Body of pancreas (tissue), 4 donors: Measurements from ENCODE around the gene PCDHGA6.
"Not testable (repeated sequence)": the region's sequence is repeated elsewhere in the genome, so short reads cannot be mapped to it uniquely, and the experiment has no call there.

Experiments
- POLR2A ChIP-seq, 3 donors: fragments of 450-650 bp; IDR thresholded peaks; one replicate each; pipeline ENCODE4 v1.6.1; 2016; ENCODE audit warnings: antibody characterized with exemption in 3 of 3, mild to moderate bottlenecking in 2 of 3
- TF ChIP-seq, protein P1 (sequence below), 7 experiments: fragments of 450-650 bp in 4 of 7; fragments of 200-600 bp in 3 of 7; sonication (generic) in 3 of 7; IDR thresholded peaks; one replicate each; pipeline ENCODE4 v1.5.1; 2016 to 2019; ENCODE audit warnings: antibody characterized with exemption in 7 of 7

GRCh38 chr5:141407790-141408505 lies 34.3 kb downstream of the PCDHGA6 start, which contains the start of gene PCDHGB6:
- TF ChIP-seq, protein P1, sequence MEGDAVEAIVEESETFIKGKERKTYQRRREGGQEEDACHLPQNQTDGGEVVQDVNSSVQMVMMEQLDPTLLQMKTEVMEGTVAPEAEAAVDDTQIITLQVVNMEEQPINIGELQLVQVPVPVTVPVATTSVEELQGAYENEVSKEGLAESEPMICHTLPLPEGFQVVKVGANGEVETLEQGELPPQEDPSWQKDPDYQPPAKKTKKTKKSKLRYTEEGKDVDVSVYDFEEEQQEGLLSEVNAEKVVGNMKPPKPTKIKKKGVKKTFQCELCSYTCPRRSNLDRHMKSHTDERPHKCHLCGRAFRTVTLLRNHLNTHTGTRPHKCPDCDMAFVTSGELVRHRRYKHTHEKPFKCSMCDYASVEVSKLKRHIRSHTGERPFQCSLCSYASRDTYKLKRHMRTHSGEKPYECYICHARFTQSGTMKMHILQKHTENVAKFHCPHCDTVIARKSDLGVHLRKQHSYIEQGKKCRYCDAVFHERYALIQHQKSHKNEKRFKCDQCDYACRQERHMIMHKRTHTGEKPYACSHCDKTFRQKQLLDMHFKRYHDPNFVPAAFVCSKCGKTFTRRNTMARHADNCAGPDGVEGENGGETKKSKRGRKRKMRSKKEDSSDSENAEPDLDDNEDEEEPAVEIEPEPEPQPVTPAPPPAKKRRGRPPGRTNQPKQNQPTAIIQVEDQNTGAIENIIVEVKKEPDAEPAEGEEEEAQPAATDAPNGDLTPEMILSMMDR (IDR thresholded peaks at IDR 0.05), result peak in 5 of 7 experiments; percentile 37 to 55 (median 45)
- not testable (repeated sequence) for TF ChIP-seq POLR2A (IDR thresholded peaks at IDR 0.05)
